Activated CD4-positive, alpha-beta T cell treated with anti-CD3 and anti-CD28 coated beads for 24 hours (primary cell): Measurements from ENCODE around the gene IL26.
"Not testable (repeated sequence)": the region's sequence is repeated elsewhere in the genome, so short reads cannot be mapped to it uniquely, and the experiment has no call there.

ENCODE experiments used
- DNase-seq, 2 donors: peaks; one replicate each; pipeline ENCODE4 v3.0.0-alpha.2; 2020; ENCODE audit warnings: low read depth in 2 of 2

Gene IL26

DNA sequence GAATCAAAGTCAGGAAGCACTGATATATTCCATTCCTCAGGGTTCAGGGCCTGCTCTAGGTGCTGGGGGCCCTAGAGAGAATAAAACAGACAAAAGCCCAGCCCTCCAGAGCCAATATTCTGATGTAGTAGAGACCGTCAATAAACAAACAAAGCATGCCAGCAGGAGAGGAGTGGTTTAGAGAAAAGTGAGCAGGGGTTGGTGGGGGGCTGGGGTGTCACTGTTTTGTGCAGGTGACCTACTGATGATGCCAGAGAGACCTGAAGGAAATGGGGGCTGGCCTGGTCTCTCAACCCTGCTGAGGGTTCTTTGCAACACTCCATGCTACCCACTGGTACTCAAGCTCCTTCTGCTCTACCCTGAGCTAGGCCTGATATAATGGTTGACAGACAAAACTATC, 26.5 kb downstream of the IL26 start:
- DNase-seq, result no peak

DNA sequence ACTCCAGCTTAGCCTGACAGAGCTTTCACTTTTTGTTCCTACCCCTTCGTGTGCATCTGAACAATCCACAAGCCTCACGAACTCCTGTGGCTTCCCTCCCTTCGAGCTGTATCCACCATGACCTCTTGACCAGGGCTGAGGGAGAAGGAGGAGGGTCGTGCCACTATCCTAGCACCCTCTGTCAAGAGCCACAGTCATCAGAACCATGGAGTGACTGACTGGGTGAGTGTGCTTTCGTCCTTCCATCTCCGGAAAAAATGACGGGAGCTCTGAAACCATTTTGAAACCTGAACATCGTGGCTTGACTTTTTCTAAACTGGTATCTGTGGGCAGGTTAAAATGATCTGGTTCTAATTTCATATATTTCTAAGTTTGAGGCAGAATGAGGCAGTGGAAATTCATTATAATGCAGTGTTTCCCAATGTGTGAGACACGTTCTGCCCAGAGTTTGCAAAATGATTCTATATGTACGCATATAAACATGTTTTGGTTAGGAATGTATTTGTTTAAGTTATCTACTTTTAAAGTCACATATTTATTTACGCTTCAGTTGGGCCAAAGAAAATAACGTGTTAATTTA, 27.0 kb downstream of the IL26 start:
- no peak for DNase-seq

DNA sequence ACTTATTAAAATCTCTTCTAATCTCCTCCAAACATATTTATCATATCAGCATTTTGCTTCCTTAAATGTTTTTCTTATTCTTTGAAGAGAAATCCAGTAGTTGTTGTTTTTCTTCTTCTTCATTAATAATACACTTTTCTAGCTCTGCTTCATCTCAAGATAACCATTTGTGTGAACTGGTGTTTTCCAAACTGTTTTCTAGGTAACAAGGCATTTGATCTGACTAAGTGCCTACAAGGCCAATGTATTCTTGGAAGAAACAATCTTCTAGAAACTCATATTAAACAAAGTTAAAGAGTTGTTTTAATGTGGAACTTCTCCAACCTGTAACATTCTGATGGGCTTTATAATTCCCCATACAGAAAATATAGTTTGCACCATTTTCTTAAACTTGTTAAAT, 35.3 kb downstream of the IL26 start:
- no peak for DNase-seq

DNA sequence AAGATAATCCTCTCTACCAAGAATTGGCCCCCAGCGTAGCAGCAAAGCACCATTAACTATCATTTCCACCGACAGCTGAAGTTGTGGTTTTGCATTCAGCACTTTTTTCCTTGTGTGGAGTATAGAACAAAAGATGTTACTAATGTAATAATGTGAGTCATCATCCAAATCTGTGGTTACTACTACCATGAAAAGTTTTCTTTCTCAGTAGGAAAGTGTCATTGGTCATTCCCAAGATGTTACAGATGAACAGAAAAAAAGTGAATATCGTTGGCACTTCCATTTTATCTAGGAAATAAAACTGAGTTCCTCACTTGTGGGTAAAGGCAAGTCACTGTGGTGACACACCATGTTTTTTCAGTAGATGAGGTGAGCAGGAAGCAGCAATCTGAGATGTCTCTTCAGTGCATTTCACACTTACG, 35.8 kb downstream of the IL26 start:
- DNase-seq, result no peak

DNA sequence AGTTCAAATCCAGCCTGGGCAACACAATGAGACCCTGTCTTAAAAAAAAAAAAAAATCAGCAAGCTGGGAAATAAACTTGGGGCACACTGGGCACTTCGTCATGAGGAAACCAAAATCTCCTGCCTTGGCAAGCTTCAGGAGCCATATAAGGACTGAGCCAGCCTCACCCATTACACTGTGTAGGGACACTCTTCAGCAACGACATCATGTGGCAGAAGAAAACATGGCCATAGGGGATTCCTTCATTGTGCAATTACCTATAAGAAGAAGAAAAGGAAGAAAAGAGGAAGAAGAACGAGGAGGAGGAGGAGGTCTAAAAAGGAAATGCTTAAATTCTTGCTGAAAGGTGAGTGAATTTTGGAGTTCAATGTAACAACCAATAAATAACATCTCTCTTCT, 40.0 kb downstream of the IL26 start:
- no peak for DNase-seq

DNA sequence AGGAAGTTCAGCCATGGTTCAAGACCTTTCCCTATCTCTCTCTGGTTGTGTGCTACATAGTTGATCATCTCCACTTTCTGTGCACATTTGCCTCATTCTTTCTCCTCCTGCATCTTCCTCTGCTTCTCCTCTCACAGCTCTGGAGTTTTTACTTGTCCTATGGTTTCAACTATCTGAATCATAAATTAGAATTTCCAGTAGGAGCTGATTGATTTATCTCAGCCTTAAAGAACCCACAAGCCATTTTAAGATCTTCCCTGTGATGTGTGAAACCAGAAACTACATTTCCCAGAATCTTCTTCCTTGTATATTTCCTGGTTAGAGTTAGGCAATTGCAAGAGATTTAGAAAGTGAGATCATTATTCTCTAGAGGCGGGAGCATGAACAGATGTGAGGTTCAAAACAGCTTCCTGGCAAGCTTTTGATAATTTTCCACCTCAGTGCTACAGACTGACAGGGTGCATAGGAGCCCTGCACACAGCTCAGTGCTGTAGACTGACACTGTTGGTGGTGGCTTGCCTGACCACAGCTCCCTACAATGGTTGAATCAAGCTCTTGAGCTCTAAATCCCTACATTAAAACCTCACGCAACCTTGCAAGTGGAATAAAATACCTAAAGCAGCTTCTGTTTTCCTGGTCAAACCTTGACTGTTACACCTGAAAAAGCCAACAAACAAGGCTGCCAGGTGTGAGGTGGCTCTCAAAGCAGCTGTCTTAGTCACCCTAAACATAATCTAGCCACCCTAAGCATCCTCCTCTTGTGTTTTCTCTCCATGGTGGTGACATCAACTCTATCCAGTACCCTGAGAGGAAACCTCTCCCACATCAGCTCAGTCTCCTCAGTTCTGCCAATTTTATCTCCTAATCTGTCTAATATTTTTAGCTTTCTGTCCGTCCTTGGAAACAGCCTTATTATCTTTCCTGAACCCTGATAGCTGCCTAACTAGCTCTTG, 44.5 kb downstream of the IL26 start:
- DNase-seq, result no peak

DNA sequence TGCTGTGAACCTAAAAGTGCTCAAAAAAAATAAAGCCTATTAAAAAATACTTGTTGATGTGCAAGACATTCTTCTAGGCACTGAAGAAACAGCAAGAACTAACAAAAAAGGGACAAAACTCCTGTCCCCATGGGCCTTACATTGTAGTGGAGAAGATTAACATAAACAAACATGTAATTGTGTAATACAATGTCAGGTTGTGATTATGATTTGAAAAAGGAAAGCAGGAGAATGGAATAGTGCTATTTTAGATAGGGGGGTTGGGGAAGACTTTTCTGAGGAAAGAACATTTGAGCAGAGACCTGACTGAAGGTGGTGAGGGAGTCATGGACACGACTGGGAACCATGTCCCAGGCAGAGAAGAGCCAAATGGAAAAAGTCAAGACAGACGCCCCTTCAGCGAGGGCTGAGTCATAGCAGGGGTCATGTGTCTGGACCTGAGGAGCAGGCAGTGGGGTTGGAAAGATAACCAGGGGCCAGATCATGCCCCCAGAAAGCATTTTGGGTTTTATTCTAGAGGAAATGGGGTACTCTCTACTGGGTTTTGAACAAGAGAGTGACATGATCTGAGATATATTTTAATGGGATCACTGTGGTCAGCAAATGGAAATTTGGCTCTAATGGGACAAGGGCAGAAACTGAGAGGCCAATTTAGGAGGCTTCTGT, 46.7 kb downstream of the IL26 start:
- DNase-seq, result no peak

DNA sequence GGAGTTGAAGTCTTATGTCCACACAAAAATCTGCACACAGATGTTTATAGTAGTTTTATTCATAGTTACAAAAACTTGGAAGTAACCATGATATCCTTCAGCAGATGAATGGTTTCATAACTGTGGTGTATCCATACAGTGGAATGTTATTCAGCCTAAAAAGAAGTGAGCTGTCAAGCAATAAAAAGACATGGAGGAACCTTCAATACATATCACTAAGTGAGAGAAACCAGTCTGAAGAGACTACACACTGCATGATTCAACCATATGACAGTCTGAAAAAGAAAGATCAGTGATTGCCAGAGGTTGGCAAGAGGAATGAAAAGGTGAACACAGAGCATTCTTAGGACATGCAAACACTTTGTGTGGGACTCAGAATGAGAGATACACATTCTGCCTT, 47.4 kb downstream of the IL26 start:
- DNase-seq, result no peak

DNA sequence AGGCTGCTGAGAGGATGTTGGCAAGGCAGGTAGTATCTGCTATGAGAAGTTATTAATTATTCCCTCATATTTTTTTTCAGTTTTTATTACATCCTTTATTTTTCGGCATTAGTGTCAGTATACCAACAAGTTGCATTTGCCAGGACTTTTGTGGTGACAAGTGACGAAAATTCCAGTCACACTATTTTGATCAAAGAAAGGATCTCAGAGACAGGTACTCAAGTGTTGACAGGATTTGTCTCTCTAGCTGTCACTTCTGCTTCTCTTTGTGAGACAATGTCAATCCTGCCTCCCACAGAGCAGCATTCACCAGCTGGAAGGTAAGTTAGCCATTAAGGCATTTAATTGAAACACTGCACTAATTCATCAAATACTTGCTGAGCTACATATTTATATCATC, 48.0 kb downstream of the IL26 start:
- DNase-seq, result no peak

DNA sequence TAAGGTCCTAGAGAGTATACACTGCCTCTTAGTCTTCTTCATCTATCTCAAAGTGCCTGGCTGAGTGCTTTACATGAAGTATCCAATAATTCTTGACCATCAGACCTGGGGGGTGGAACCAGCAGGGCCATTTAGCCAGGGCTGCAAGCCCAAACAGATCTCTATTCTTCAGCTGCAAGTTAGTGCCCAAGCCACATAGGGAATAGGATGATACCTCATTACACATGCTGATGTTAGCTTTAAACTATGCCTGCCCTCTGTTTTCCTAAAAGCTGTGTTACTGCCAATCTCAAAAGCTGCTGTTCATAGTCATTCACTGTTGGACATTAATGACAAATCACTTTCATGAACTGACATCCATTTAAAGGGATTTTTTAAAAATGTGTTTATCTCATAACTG, 49.4 kb downstream of the IL26 start:
- no peak for DNase-seq

DNA sequence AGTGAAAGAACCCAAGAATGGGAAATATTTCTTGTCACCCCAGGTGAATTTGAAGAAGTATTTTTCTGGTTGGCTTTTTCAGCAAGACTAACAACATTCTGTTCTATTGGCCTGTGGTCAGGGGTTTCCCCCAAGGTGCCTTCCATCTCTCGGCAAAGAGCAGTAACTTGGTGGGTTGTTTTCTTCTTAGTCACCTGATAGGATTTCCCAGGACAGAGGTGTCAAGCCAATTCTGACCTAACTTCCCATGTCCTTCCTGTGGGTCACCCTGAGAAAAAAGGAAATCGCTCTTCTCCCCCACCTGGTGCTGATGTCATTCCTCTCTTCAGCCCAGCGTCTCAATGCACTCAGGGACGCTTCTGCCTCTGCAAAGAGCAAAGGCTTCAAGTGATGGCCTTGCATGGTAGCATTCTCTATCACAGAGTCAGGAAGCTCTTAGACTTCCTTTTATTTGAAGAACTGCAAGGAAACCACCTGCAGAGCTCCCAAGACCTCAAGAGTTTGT, 50.0 kb downstream of the IL26 start:
- DNase-seq, result peak; percentile 20 to 29

DNA sequence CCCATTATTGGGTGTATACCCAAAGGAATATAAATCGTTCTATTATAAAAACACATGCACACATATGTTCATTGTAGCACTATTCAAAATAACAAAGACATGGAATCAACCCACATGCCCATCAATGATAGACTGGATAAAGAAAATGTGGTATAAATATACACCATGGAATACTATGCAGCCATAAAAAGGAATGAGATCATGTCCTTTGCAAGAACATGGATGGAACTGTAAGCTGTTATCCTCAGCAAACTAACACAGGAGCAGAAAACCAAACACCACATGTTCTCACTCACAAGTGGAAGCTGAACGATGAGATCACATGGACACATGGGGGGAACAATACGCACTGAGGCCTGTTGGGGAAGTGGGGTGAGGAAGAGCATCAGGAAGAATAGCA, 50.8 kb downstream of the IL26 start:
- not testable (repeated sequence) for DNase-seq

DNA sequence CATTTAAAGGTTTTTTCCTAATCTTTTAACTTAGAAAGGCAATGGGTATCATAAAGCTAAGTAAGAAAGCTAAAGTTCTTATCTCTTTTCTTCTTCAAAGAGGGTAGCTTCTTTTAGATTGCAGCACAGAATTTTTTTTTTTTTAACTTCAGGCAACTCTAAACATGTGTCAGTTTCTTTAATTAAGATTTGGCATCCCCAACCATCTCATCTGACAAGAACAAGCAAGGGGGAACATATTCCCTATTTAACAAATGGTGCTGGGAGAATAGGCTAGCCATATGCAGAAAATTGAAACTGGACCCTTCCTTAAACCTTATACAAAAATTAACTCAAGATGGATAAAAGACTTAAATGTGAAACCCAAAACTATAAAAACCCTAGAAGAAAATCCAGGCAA, 51.8 kb downstream of the IL26 start:
- no peak for DNase-seq

DNA sequence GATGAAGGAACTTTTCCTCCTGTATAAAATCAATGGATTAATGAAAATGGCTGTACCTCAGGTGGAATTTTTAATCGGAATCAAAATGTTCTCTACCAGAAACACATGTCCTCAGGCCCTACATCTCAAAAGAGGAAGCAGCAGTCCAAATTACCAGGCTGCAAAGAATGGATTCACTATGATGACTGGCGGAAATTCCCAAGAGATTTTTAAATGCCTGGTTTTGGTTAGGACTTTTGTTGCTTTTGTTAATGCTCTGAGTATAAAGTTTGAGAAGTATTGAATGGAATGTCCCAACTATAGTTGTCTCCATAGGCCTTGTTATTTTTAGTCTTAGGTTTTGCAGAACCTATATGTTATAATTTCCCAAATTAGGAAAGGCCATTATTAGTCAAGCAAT, 54.9 kb downstream of the IL26 start:
- DNase-seq, result no peak

DNA sequence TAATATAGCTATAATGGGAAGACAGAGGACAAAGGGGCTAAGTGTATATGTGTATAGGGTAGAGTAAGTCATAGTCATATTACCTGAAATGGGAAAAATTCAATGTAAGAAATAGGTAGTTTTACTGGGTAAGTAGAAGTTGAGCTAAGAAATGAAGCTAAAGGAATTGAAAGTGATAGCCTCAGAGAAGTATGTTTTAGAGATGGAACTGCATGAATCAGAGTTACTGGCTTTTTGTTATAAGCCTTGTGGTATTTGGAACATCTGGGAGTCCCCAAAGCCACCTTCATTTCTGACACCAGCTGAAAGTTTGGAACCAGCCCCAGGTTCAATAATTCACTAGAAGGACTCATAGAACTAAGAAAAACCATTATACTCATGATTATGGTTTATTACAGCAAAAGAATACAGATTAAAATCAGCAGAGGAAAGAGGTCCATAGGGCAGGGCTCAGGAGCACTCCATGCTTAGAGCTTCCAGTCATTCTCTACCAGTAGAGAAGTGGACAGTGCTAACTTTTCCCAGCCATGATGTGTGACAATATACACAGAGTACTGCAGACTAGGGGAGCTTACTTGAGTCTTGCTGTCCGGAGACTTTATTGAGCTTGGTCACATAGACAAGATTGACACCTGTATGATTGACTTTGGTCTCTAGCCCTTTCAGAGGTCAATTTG, 56.3 kb downstream of the IL26 start:
- no peak for DNase-seq

DNA sequence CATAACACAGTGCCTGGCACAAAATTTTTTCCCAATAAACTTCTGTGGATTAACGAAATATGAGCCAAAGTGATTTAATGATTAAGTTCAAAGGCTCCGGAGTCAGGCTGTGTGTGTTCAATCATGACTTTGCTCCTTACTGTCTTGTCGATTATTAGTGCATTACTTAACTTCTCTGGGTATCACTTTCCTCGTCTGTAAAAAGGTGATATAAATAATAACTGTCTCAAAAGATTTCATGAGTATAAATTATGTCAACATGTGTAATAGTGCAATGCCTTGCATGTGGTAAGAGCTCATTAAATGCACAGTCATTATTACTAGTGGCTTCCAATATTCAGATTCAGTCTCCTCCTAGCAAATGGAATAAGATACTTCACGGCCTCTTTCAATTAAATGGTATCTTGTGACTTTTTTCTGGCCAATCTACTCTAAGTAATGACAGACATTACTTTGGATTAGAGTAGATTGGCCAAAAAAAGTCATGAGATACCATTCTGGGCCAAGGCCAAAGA, 59.2 kb downstream of the IL26 start:
- no peak for DNase-seq

DNA sequence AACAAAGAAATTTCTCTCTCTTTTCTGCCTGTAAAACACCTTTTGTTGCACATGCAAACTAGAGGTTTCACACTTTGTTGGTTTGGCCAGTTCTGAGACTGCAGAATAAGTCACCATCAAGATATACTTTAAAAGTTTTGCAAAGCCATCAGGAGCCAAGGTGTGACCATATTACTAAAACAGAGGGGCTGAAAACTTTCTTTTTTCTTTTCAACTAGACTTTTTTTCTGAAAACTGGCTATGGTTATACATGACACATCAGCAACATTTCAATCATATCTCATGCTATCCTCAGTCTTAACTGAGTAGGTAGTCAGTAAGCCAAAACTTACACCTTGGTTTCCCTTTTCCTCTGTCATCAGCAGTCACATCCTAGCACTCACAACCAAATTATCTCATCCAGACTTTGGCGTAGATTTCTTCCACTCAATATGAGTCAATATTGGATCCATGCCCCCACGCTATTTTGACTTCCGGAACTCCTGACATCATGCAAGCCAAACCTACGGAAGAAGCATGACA, 62.0 kb downstream of the IL26 start:
- no peak for DNase-seq

DNA sequence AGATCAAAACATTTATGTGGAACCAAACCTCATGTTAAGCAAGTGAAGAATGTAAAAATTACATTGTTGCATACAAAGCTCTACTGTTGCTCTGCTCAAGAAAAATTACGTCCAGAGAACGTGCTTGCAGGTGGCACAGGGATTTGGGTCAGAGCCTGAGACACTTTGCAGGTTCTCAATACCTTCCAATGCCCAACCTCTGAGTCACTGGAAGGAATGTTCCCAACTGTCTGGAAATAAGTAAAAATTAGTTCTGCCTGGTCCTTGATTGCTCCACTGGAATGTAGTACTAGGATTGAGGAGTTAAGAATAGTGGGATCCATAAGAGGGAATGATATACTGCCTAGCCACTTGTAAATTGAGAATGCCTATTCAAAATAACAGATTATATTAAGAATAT, 63.2 kb downstream of the IL26 start:
- DNase-seq, result no peak

DNA sequence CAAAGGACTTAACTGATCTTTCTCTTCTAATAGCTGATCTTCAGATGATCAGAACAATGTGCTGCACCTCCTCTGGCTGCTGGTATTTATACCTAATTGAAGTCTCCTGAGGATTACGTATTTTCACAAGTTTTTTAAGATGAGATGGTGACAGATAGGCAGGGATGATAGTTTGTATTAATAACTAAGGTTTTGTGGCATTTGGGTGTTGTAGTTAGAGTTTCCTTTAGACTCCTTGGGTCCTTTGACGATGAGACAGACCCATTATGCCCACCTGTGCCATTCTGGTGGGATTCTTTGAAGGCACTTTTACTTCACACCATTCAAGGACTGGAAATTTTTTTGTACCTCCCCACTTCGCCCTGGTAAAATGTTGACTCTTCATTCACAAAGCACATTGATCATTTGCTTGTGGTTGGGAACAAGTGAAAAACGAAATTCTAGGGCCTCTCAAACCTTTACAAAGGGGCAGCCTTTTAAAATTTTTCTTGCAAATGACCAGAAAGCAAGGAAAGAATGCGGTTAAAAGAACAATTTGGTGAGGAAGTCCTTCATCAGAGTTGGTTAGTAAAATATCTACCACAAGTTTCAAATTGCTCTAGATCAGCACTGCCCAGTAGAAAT, 65.8 kb downstream of the IL26 start, which contains the start of gene IFNG:
TSS of gene IFNG (minus strand) at position 60 of the 624 bp plus-strand sequence. CDS start 125 bp downstream, outside the sequence.
- DNase-seq, result no peak

DNA sequence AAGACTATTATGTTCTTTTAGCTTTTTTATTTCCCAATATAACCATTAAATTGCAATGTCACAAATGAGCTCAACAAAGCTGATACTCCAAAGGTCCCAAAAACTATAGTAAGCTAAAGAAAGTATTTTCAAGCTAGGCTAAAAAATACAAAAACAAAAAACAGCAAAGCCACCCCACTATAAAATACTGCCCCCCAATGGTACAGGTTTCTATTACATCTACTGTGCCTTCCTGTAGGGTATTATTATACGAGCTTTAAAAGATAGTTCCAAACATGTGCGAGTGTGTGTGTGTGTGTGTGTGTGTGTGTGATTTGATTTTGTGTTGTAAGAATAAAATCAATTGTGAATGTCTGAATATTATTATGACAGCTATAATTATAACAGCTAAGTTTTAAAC, 67.2 kb downstream of the IL26 start:
- DNase-seq, result no peak

DNA sequence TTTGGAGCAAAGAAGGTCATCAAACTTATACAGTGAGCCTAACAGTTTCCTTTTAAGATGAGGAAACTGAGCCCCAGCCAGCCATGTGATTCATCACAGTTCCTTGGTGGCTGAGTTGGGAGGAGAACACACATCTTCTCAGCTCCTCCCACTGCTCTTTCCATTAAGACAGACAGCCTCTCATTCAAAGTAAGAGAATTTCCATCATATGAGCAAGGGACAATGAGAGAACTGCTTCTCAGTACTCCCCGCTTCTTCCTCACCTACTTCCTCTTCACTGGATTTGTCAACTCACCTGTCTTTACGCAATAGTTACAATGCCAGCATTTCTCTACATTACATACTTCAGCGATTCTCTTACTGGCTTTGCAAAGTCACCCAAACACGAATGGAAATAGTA, 68.2 kb downstream of the IL26 start:
- DNase-seq, result no peak
